Measurements from ENCODE around the gene PRUNE1. TPM values are rescaled to one million over a fixed set of nuclear protein-coding genes. Genes with fewer than 3 reads are reported as not detected.

PRUNE1 gene
- total RNA-seq, 1 experiment from 2014 or later, result 24.3 TPM

DNA sequence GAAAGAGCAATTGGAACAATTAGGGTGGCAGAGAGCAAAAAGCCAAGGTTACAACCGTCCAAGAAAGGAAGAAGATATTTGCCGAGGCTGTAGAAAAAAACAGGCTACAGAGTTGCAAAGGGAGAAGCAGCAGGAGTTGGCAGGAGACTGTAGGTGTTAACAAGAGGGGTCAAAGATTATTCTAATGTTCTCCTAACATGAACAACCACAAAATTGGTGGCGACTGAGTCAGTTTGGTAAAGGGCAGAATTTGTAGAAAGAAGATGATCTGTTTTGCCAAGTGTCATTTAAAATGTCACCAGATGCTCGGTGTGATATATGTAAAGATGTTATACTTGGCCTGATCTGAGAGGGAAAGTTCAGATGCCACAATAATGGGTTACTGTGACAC, 401 bp upstream of the PRUNE1 start:
- intact Hi-C loops (cut with micrococcal nuclease; ENCODE audit: unreplicated experiment), result loop anchor here (5.0 to 10.0 kb wide), 2 partner anchors 81 to 443 kb away; partner anchors contain the start of gene SETDB1
- peak overlapping the region; percentile 92 for H3K4me3 Mint-ChIP-seq (ENCODE audit: unreplicated experiment)
- Histone ChIP-seq H3K4me3 (ENCODE audit: low read depth, low read length) (peak overlapping the region; percentile 71), H3K4me1 (peaks cover 44% of the 10 kb centered on the region), H3K27me3 (replicated peaks; ENCODE audit: control insufficient read depth, insufficient read depth, low read length) (no peaks in the 10 kb centered on the region), H3K36me3 (ENCODE audit: control insufficient read depth, insufficient read depth, low read length) (no peaks in the 10 kb centered on the region), H3K9me3 (no peaks in the 10 kb centered on the region)
- POLR2A ChIA-PET, result no interaction called here
- no peaks in the 10 kb centered on the region for H3K27me3 Mint-ChIP-seq (ENCODE audit: insufficient read depth, unreplicated experiment)
- DNase-seq, result no peak
- no TSS peak for BruUV-seq (replicated peaks)
- peaks cover 18% of the 10 kb centered on the region for H3K36me3 Mint-ChIP-seq (ENCODE audit: insufficient read depth, unreplicated experiment)
- peak overlapping the region; percentile 99 for H3K27ac Mint-ChIP-seq (ENCODE audit: unreplicated experiment)
- H3K4me1 Mint-ChIP-seq (ENCODE audit: low read depth, unreplicated experiment), result peaks cover 21% of the 10 kb centered on the region
- CTCF ChIA-PET, result no interaction called here
- H3K9me3 Mint-ChIP-seq (ENCODE audit: unreplicated experiment), result no peaks in the 10 kb centered on the region
- TF ChIP-seq, protein P1, sequence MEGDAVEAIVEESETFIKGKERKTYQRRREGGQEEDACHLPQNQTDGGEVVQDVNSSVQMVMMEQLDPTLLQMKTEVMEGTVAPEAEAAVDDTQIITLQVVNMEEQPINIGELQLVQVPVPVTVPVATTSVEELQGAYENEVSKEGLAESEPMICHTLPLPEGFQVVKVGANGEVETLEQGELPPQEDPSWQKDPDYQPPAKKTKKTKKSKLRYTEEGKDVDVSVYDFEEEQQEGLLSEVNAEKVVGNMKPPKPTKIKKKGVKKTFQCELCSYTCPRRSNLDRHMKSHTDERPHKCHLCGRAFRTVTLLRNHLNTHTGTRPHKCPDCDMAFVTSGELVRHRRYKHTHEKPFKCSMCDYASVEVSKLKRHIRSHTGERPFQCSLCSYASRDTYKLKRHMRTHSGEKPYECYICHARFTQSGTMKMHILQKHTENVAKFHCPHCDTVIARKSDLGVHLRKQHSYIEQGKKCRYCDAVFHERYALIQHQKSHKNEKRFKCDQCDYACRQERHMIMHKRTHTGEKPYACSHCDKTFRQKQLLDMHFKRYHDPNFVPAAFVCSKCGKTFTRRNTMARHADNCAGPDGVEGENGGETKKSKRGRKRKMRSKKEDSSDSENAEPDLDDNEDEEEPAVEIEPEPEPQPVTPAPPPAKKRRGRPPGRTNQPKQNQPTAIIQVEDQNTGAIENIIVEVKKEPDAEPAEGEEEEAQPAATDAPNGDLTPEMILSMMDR (IDR thresholded peaks at IDR 0.05; ENCODE audit: insufficient read depth in 1 of 2, low read depth in 1 of 2, low read length in 1 of 2, severe bottlenecking in 1 of 2, unreplicated experiment in 1 of 2), result no peak

DNA sequence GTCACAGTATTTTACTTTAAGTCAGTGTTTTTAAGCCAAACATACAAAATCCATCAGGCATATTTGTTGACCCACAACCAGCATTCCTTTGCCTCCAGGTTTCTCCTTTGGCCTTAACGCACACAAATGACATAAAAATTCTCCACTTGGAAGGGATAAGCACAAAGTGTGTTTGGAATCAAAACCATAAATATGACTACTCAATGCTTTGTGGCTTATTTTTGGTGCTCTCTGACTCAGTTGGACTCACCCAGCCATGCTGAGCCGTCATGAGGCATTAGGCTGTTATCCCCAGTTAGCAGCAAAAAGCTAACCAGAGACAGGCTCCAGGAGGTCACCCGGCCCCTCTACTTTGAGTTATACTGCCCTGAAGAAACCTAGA, 948 bp downstream of the PRUNE1 start:
- Histone ChIP-seq H3K36me3 (ENCODE audit: control insufficient read depth, insufficient read depth, low read length) (no peaks in the 10 kb centered on the region), H3K9me3 (no peaks in the 10 kb centered on the region), H3K4me1 (peaks cover 48% of the 10 kb centered on the region), H3K27me3 (replicated peaks; ENCODE audit: control insufficient read depth, insufficient read depth, low read length) (no peaks in the 10 kb centered on the region), H3K4me3 (ENCODE audit: low read depth, low read length) (peak overlapping the region; percentile 71)
- TSS peak; percentile 45 for BruUV-seq (replicated peaks)
- Mint-ChIP-seq H3K27me3 (ENCODE audit: insufficient read depth, unreplicated experiment) (no peaks in the 10 kb centered on the region), H3K9me3 (ENCODE audit: unreplicated experiment) (no peaks in the 10 kb centered on the region), H3K4me1 (ENCODE audit: low read depth, unreplicated experiment) (peaks cover 28% of the 10 kb centered on the region), H3K4me3 (ENCODE audit: unreplicated experiment) (peak overlapping the region; percentile 92), H3K36me3 (ENCODE audit: insufficient read depth, unreplicated experiment) (peaks cover 19% of the 10 kb centered on the region), H3K27ac (ENCODE audit: unreplicated experiment) (peak overlapping the region; percentile 99)
- ChIA-PET POLR2A (no interaction called here), CTCF (no interaction called here)
- intact Hi-C loops (cut with micrococcal nuclease; ENCODE audit: unreplicated experiment), result loop anchor here (5.0 to 10.0 kb wide), 2 partner anchors 82 to 444 kb away; partner anchors contain the start of gene SETDB1
- TF ChIP-seq, protein P1 (IDR thresholded peaks at IDR 0.05; ENCODE audit: insufficient read depth in 1 of 2, low read depth in 1 of 2, low read length in 1 of 2, severe bottlenecking in 1 of 2, unreplicated experiment in 1 of 2), result no peak
- DNase-seq, result no peak

- Mint-ChIP-seq H3K4me1 (ENCODE audit: low read depth, unreplicated experiment) (peaks cover 28% of the 10 kb centered on the region), H3K36me3 (ENCODE audit: insufficient read depth, unreplicated experiment) (peaks cover 24% of the 10 kb centered on the region), H3K4me3 (ENCODE audit: unreplicated experiment) (peak overlapping the region; percentile 92), H3K27ac (ENCODE audit: unreplicated experiment) (peak overlapping the region; percentile 99), H3K27me3 (ENCODE audit: insufficient read depth, unreplicated experiment) (no peaks in the 10 kb centered on the region), H3K9me3 (ENCODE audit: unreplicated experiment) (no peaks in the 10 kb centered on the region)
- Histone ChIP-seq H3K9me3 (no peaks in the 10 kb centered on the region), H3K4me3 (ENCODE audit: low read depth, low read length) (peak overlapping the region; percentile 71; the same call in 1 of the 2 replicates), H3K27me3 (replicated peaks; ENCODE audit: control insufficient read depth, insufficient read depth, low read length) (no peaks in the 10 kb centered on the region), H3K36me3 (ENCODE audit: control insufficient read depth, insufficient read depth, low read length) (no peaks in the 10 kb centered on the region), H3K4me1 (peaks cover 52% of the 10 kb centered on the region)
- POLR2A ChIA-PET, result no interaction called here
- CTCF ChIA-PET, result interaction anchor here (0.7 kb wide), 1 partner anchor 129 kb away, joined by 4 read pairs; no protein-coding TSS in a partner anchor
- TF ChIP-seq, protein P1 (IDR thresholded peaks at IDR 0.05; ENCODE audit: insufficient read depth in 1 of 2, low read depth in 1 of 2, low read length in 1 of 2, severe bottlenecking in 1 of 2, unreplicated experiment in 1 of 2), result no peak
- no peak for DNase-seq
- no TSS peak for BruUV-seq (replicated peaks)
- intact Hi-C loops (cut with micrococcal nuclease; ENCODE audit: unreplicated experiment), result loop anchor here (5.0 to 10.0 kb wide), 2 partner anchors 83 to 445 kb away; partner anchors contain the start of gene SETDB1
Observed at GRCh38 chr1:151009674-151010345, 1.6 kb downstream of the PRUNE1 start.

All from Caco-2 (cell line).